ENCODE measurements around the gene DCPS.
"Not testable (repeated sequence)": the region's sequence is repeated elsewhere in the genome, so short reads cannot be mapped to it uniquely, and the experiment has no call there.

DCPS gene

GRCh38 chr11:126290887-126291286 lies 13.0 kb upstream of the DCPS start:
- DNase-seq = no peak

GRCh38 chr11:126293726-126294125 lies 10.1 kb upstream of the DCPS start:
- no peak for DNase-seq

GRCh38 chr11:126297004-126297403 lies 6.9 kb upstream of the DCPS start:
- no peak for DNase-seq

- DNase-seq = no peak
Observed at GRCh38 chr11:126304457-126305075, 706 bp downstream of the DCPS start.

GRCh38 chr11:126305699-126306098 lies 1.8 kb downstream of the DCPS start:
- DNase-seq = no peak

- DNase-seq = peak; percentile 54
Observed at GRCh38 chr11:126307706-126308105, 3.8 kb downstream of the DCPS start.

GRCh38 chr11:126308271-126308671 lies 4.4 kb downstream of the DCPS start:
- DNase-seq = peak; percentile 67

GRCh38 chr11:126308771-126309170 lies 4.9 kb downstream of the DCPS start:
- not testable (repeated sequence) for DNase-seq

GRCh38 chr11:126310200-126310991 lies 6.5 kb downstream of the DCPS start:
- DNase-seq = peak; percentile 57

- no peak for DNase-seq
Observed at GRCh38 chr11:126310992-126311310, 7.1 kb downstream of the DCPS start.

- DNase-seq = no peak
Observed at GRCh38 chr11:126311401-126312291, 7.8 kb downstream of the DCPS start.

- peak; percentile 30 for DNase-seq
Observed at GRCh38 chr11:126312961-126313360, 9.1 kb downstream of the DCPS start.

GRCh38 chr11:126313826-126314225 lies 10.0 kb downstream of the DCPS start:
- no peak for DNase-seq

GRCh38 chr11:126317432-126317755 lies 13.5 kb downstream of the DCPS start:
- no peak for DNase-seq

- DNase-seq = no peak
Observed at GRCh38 chr11:126317756-126318573, 14.1 kb downstream of the DCPS start.

GRCh38 chr11:126318574-126319373 lies 14.9 kb downstream of the DCPS start:
- DNase-seq = no peak

GRCh38 chr11:126319374-126319740 lies 15.5 kb downstream of the DCPS start:
- no peak for DNase-seq

- no peak for DNase-seq
Observed at GRCh38 chr11:126322996-126323395, 19.1 kb downstream of the DCPS start.

- DNase-seq = no peak
Observed at GRCh38 chr11:126327281-126328000, 23.6 kb downstream of the DCPS start.

- DNase-seq = no peak
Observed at GRCh38 chr11:126328001-126328390, 24.1 kb downstream of the DCPS start.

GRCh38 chr11:126328444-126328843 lies 24.6 kb downstream of the DCPS start:
- DNase-seq = no peak

All from NCI-H526 treated with DMSO at 0.1 percent for 48 hours (cell line).